Raji (cell line): ENCODE results near the gene JTB.

Experiments used
- POLR2A ChIP-seq: IDR thresholded peaks from 2 replicates; pipeline ENCODE4 v1.6.1; 2011; ENCODE audit warnings: low read depth, low read length, control low read depth; ENCODE audit not compliant: insufficient read depth

JTB gene

DNA sequence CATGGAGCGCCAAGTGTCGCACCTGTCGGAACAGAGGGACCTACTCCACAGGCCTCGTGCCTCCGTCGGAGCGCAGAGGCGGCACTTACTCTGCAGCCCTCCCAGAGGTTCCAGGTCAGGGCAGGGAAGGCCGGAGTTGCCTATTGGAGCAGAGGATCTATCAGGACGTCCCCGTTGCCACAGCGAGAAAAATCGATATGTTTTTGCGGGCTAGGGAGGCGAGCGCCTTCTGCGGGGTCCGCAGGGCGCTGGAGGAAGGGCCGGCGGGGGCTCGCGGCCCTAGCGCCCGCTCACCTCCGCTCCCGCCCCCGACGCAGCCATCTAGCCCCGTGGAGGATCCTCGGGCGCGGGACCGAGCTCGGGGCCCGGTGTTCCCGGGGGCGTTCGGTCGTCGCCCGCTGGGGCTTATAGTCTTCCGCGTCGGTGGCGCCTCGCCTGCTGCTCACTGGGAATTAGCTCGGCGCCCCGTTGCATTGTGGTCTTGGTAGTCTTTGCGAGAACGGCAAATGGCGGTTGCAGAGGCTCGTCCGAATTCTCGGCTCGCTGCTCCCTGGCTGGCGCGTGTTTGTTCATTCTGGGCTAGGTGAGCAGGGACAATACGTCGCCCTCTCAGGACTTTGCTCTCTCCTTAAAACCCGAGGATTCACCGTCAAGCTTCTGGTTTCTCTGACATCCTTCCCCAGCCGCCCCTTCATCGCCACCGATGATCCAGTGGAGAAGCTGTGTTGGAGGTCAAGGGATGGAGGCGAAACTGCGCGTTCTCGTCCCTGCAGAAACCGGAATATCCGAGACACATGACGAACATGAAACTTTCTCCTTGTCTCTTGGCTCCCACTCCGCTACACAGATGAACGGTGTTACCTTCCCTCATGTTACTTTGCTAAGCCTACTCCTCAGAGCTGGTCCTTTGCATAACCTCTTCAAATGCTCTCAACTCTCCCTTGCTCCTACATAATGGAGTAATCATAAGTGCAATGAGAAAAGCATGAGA, at the start of gene JTB:
Gene JTB (minus strand): TSS at position 425 of the 991 bp plus-strand sequence. CDS start 422 bp downstream, at position 3.
- TF ChIP-seq POLR2A = peak; percentile 91

DNA sequence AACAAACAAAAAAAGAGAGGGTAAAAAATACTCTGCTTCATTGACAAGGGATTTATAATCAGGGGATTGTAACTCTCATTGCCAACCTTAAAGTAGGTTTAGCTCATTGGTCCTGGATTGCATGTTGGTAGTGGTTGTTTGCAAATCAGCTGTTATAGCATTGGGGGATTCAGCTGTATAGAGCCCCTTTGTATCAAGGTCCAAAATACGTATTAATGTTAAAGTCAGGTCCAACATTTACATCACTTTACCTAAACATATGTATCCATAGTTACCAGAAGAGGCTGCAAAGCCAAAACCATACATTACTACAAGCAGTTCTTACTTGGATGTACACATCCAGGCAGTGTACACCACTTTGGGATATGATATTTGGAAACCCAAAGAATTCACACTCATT, 42.5 kb upstream of the JTB start:
- TF ChIP-seq POLR2A = no peak

DNA sequence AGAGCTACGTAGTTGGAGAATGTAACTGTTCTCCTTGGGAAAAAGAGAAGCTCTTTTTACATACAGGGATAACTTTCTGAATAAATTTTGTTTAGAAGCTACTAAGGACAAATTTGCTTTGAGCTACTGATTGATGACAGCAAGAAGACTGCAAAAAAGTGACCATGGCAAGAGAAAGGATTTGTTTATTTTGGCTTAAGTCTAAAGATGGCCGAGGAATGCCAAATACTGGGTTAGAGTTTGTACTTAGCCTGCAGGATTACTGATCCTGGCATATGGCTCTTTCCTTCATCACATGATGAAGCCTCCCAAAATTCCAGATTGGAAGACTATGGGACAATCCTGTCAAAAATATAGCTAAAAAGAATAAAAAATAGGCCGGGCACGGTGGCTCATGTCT, 41.8 kb upstream of the JTB start:
- no peak for TF ChIP-seq POLR2A

DNA sequence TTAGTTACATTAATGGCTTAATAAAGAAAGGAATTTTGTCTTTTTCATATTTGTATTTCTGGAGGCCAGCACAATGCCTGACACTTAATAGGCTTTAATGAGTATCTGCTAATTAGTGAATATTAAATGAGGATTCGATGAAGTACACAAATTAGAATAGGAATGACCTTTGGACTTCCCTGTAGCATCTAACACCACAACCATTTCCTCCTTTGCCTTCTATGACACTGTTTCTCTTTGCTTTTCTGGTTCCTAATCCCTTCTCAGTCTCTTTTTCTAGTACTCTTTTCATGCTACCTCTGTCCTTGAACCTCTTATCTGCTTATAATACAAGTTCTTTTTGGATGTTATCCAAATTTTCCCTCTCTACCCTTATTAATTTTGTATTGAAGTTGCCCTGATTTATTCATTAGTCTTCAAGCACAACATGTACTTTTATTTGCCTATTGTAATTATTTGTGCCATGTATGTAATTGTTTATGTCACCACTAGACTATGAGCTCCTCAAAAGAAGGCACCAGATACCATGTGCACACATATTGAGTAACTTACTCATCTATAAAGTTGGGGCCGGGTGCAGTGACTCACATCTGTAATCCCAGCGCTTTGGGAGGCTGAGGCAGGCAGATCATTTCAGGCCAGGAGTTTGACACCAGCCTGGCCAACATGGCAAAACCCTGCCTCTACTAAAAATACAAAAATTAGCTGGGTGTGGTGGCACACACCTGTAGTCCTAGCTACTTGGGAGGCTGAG, 36.9 kb upstream of the JTB start:
- TF ChIP-seq POLR2A = no peak

DNA sequence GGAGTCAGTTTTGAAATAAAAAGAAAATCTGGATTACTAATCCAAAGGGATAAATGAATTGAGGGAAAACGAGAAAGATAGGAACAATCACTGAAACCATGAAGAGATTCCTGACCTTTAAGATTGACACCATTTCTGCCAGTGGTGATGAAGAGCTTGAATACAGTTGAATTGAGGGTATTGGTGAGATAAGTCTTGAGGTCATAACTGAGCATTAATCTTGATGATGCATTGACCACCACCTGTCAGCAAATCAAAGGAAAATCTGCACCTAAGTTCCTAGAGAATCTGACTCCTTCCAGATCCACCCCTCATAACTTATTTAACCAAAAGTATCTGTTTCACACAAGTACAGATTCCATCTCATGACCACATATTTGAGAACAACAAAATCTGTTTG, 34.7 kb upstream of the JTB start:
- no peak for TF ChIP-seq POLR2A

DNA sequence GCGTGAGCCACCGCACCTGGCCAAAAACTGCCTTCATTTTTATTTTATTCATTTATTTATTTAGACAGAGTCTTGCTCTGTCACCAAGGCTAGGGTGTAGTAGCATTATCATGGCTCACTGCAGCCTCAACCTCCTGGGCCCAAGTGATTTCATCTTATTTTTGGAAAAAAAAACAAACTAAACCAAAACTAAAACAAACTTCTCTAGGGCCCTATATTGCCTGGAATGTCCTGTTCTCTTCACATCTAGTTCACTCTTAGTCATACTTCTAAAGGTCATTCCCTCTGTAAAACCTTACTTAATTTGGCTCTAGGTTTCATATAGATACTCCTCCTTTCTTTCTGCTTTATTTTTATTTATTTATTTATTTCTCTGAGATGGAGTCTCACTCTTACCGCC, 28.7 kb upstream of the JTB start:
- TF ChIP-seq POLR2A = no peak

DNA sequence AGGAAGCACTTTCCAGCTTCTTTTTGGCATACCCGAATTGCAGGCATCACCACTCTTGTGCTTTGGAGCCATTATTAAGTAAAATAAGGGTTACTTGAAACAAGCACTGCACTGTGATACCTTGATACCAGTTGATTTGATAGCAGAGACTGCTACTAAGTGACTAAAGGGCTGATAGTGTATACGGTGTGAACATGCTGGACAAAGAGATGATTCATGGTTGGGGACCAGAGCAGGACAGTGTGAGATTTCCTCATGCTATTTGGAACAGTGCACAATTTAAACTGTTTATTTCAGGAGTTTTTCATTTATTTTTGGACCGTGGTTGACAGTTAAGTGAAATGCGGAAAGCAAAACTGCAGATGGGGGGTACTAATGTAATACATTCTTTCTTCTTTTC, 22.9 kb upstream of the JTB start:
- no peak for TF ChIP-seq POLR2A

DNA sequence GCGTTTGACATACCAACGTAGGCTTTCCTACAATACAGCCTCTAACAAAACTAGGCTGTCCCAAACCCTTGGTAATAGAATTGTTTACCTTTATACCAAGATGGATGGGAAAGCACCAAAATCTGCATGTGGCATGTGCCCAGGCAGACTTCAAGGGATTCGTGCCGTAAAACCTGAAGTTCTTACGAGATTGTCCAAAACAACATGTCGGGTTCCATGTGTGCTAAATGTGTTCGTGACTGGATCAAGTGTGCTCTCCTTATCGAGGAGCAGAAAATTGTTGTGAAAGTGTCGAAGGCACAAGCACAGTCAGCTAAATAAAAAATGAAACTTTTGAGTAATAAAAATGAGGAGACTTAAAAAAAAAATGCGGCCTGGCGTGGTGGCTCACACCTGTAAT, 18.2 kb upstream of the JTB start:
- no peak for TF ChIP-seq POLR2A

DNA sequence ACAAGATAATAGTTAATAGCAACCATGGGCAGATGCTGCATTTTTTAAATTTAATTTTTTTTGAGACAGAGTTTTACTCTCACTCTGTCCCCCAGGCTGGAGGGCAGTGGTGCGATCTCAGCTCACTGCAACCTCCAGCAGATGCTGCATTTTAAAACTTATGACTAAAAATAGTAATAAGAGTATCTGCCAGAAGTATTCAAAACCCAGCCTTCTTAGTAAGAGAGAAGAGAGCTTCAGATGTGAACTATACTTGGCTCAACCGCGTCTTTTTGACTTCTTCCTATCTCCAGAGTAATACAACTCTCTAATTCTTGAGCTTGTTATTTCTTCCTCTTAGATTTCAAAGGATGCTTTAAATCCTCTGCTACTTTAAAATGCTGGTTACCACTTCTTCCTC, 17.7 kb upstream of the JTB start:
- no peak for TF ChIP-seq POLR2A

DNA sequence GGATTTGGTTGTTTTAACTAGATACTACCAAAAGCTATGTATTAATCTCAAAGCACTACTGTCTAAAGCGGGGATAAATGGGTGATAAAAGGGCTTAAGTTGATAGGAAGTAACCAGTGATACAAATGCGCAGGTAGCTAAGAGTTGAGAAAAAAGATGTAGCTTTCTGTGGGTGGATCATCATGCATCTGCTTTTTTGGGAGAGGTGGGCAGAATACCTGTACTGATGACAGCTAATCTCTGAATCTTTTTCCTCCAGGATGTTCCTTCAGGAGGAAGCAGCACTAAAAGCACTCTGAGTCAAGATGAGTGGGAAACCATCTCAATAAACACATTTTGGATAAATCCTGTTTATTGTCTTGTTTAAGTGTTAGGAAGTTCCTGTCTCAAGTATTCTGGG, 14.3 kb upstream of the JTB start:
- TF ChIP-seq POLR2A = no peak

DNA sequence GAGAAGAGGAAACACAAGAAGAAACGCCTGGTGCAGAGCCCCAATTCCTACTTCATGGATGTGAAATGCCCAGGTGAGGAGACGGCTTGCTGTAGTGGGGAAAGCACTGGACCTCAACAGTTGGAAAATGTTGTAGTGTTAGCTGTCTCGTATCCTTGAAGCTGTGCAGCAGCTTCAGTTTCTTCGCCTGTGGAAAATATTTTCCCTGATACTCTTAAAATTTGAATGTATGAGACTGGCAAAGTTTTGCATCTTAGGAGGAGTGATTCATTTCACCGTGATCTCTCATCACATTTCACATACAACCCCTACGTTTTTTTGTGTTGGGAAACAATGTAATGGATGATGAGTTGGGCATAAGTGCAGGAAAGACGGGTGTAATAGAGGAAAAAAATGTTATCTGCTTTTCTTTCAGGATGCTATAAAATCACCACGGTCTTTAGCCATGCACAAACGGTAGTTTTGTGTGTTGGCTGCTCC, 13.7 kb upstream of the JTB start:
- no peak for TF ChIP-seq POLR2A

DNA sequence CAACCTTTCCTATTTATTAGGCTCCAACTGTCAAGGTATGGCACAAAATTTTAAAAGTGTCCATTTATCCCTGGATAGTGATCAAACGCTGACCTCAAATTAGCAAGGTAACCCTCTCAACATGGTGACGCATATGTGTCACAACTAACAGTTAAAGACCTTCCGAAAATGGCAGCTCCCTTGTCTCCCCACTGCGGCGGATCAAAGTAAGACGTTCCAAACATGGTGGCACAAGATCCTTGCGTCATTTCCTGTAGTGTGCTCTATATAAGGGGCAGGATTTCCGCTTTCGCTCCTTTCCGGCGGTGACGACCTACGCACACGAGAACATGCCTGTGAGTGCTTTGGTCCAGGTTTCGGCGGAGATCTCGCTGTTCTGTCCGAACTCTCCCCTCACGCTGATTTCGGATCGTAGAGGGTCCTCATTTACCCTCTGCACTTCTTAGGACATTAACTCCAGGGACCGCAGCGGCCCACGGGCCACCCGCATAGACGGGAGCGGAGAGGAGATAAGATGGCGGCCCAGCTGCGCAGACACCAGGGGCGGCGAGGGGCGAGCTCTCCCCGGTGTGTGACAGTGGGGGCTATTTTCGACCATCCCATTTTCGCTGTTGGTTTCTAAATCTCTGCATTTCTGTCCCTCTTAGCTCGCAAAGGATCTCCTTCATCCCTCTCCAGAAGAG, 13.1 kb upstream of the JTB start, which contains the start of gene RPS27:
Gene RPS27 (plus strand): TSS at position 295 of the 683 bp plus-strand sequence. CDS start 35 bp downstream, at position 330.
- peak; percentile 100 for TF ChIP-seq POLR2A

DNA sequence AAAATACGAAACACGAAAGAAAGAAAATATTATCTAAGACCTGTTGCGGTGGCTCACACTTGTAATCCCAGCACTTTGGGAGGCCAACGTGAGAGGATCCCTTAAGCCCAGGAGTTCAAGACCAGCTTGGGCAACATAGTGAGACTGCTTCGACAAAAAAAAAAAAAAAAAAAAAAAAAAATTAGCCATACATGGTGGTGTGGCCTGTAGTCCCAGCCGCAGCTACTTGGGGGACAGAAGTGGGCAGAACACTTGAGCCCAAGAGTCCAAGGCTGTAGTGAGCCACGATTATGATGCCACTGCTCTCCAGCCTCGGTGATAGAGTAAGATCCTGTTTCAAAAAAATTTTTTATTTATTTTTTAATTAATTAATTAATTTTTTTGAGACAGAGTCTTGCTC, 10.1 kb upstream of the JTB start:
- no peak for TF ChIP-seq POLR2A

DNA sequence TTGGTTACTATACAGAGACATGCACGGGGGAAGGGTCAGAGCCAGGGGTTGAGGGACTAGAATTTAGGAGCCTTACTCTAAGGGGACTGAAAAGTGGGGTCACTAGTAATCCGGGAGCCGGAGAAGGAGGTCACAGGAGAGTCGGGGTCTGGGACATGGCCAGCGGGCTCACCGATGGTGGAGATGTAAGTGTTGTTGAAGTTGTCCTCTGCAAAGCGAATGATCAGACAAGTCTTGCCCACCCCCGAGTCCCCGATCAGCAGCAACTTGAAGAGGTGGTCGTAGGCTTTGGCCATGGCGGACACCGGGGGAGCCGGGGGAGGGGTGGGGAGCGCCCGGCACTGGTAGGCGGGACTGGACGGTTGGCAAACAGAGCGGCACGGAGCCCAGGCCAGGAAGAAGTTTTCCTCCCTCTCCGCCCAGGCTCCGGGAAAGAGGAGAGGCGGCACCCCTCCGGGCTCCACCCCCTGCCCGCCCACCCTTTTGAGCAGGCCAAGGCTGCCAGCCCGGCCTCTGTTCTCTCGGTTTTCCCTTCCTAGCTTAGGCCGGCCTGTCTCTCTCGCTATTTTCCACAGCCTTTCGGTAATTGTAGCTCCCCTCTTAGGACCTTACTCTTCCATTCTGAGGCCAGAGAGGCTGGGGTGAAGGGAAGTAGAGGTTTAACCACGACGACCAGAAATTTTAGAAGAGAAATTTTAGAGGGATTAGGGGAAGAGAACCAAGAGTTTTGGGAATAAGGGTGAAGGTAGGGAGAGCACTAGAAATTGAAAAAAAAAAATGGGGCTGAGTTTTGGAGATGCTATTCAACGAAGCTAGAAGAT, 8.7 kb upstream of the JTB start, which contains the start of gene RAB13:
Gene RAB13 (minus strand): TSS at position 399 of the 821 bp plus-strand sequence. CDS start 103 bp downstream, at position 296.
- TF ChIP-seq POLR2A = no peak
